Measurements from ENCODE around the gene YARS1. TPM values are rescaled to one million over a fixed set of nuclear protein-coding genes. Genes with fewer than 3 reads are reported as not detected.

YARS1 gene
- total and polyA plus RNA-seq, 2 of the 13 experiments (the other 11 are each of a cell fraction or from before 2014, with no cell fraction given): 50.1 to 113 TPM

DNA sequence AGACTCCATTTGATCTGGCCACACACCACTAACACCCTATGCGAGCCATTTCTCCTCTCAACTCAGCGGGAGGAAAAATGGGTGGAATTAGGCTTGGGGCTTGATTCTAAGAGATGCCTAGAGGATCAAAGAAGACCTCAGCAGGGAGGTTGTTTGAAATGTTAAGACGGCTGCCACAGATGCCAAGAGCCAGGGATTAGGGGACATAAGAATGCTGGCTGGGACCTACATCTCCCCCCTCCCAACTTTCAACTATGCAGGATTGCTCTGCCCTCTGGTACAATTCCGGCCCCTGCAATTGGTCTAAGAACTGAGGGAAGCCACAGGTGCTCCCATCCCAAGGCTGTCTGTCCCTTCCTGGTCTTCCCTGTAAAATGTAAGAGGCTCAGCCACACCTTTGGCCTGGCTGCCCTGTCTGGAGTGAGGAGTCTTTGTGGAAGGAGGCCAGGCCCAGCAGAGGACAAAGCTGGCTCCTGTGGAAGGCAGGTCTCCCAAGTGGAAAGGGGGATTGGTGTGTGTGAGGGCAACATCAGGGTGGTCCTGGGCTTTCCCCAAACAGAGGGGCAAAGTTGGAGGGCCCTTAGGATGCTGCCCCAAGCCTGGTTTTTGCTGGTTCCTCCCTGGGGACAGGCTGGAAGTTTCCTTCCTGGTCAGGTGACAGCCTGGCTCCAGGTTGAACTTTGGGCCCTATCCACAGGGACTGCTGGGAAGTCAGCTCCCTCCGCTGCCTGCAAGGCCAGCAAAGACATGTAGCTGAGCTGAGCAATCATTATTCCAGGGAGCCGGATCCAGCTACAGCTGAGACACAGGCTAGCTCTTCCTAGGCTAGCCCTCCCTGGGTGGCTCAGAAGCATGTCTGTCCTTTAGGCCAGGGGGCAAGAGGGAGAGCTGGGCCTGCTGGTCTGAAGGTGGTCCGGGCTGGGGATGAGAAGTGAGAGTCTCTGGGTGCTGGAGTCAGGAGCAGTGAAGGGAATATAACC lies 80.1 kb downstream of the YARS1 start (continued):
- TF ChIP-seq ZNF775 (CRISPR knock-in tag; IDR thresholded peaks at IDR 0.05; ENCODE audit: borderline replicate concordance) (peak; percentile 73; the same call in 1 of the 2 replicates), SRSF1 (optimal IDR thresholded peaks at IDR 0.05; ENCODE audit: low read depth, low read length) (no peak), DR1 (CRISPR knock-in tag; IDR thresholded peaks at IDR 0.05) (0 out of 2 replicates have a peak, but pooled peaks have one; percentile 27), RAD21 (CRISPR knock-in tag; IDR thresholded peaks at IDR 0.05) (peak; percentile 48), KAT7 (CRISPR knock-in tag; IDR thresholded peaks at IDR 0.05; ENCODE audit: borderline replicate concordance) (peak; percentile 53; the same call in 1 of the 2 replicates), NR2C2 (CRISPR knock-in tag; IDR thresholded peaks at IDR 0.05; ENCODE audit: borderline replicate concordance) (peak; percentile 55), ARNTL (CRISPR knock-in tag; IDR thresholded peaks at IDR 0.05) (peak; percentile 80; the same call in 1 of the 2 replicates), MLLT10 (CRISPR knock-in tag; IDR thresholded peaks at IDR 0.05) (no peak), ISL2 (CRISPR knock-in tag; IDR thresholded peaks at IDR 0.05) (peak; percentile 63; the same call in 1 of the 2 replicates), ZSCAN20 (CRISPR knock-in tag; IDR thresholded peaks at IDR 0.05; ENCODE audit: borderline replicate concordance) (no peak), ZNF383 (CRISPR knock-in tag; IDR thresholded peaks at IDR 0.05; ENCODE audit: borderline replicate concordance) (peak; percentile 82; the same call in 1 of the 2 replicates), ERF (CRISPR knock-in tag; IDR thresholded peaks at IDR 0.05) (peak; percentile 90), ZNF761 (CRISPR knock-in tag; conservative IDR thresholded peaks at IDR 0.05) (peak; percentile 88), FOXA1 (IDR thresholded peaks at IDR 0.05) (no peak), FOXA1 (CRISPR knock-in tag; IDR thresholded peaks at IDR 0.05) (0 out of 2 replicates have a peak, but pooled peaks have one; percentile 28), CBX5 (CRISPR knock-in tag; IDR thresholded peaks at IDR 0.05; ENCODE audit: borderline replicate concordance) (peak; percentile 74; the same call in 1 of the 2 replicates)
- TF ChIP-seq, protein P1, sequence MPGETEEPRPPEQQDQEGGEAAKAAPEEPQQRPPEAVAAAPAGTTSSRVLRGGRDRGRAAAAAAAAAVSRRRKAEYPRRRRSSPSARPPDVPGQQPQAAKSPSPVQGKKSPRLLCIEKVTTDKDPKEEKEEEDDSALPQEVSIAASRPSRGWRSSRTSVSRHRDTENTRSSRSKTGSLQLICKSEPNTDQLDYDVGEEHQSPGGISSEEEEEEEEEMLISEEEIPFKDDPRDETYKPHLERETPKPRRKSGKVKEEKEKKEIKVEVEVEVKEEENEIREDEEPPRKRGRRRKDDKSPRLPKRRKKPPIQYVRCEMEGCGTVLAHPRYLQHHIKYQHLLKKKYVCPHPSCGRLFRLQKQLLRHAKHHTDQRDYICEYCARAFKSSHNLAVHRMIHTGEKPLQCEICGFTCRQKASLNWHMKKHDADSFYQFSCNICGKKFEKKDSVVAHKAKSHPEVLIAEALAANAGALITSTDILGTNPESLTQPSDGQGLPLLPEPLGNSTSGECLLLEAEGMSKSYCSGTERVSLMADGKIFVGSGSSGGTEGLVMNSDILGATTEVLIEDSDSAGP (CRISPR knock-in tag; IDR thresholded peaks at IDR 0.05; ENCODE audit: borderline replicate concordance): peak; percentile 78; the same call in 1 of the 2 replicates
- TF ChIP-seq, protein P2, sequence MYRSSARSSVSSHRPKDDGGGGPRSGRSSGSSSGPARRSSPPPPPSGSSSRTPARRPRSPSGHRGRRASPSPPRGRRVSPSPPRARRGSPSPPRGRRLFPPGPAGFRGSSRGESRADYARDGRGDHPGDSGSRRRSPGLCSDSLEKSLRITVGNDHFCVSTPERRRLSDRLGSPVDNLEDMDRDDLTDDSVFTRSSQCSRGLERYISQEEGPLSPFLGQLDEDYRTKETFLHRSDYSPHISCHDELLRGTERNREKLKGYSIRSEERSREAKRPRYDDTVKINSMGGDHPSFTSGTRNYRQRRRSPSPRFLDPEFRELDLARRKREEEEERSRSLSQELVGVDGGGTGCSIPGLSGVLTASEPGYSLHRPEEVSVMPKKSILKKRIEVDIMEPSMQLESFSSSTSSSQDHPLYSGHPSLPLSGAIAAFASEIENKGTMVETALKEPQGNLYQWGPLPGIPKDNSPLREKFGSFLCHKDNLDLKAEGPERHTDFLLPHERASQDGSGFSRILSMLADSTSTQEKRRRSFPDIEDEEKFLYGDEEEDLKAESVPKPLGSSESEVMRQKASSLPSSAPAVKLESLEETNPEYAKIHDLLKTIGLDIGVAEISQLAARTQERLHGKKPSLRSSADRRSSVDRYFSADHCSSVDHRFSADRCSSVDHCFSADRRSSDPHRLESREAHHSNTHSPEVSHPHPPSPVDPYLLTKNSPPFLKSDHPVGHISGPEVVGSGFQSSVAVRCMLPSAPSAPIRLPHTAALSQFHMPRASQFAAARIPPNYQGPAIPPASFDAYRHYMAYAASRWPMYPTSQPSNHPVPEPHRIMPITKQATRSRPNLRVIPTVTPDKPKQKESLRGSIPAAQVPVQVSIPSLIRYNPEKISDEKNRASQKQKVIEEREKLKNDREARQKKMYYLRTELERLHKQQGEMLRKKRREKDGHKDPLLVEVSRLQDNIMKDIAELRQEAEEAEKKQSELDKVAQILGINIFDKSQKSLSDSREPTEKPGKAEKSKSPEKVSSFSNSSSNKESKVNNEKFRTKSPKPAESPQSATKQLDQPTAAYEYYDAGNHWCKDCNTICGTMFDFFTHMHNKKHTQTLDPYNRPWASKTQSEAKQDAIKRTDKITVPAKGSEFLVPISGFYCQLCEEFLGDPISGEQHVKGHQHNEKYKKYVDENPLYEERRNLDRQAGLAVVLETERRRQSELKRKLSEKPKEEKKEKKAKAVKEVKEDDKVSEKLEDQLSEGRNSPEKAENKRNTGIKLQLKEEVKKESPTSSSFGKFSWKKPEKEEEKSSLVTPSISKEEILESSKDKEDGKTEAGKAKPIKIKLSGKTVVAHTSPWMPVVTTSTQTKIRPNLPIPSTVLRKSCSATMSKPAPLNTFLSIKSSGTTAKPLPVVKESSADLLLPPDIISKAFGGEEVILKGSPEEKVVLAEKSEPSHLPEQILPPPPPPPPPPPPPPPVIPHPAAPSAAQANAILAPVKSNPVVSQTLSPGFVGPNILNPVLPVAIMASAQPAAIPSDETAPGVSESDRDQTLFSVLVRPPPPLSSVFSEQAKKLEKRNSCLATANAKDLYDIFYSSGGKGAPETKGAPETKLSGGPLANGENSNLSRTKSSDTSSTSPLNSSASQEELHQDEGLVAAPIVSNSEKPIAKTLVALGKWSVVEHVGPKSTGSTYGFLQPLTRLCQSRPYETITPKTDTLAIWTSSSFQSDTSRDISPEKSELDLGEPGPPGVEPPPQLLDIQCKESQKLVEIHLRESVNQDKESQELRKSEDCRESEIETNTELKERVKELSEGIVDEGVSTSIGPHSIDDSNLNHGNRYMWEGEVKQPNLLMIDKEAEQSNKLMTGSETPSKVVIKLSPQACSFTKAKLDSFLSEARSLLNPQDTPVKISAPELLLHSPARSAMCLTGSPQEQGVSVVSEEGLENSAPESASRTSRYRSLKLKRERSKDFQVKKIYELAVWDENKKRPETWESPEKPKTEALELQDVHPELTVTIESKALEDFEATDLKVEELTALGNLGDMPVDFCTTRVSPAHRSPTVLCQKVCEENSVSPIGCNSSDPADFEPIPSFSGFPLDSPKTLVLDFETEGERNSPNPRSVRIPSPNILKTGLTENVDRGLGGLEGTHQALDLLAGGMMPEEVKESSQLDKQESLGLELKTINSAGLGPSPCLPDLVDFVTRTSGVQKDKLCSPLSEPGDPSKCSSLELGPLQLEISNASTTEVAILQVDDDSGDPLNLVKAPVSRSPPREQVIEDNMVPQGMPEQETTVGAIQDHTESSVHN (CRISPR knock-in tag; IDR thresholded peaks at IDR 0.05): peak; percentile 66; the same call in 1 of the 2 replicates

Measured in HepG2 (cell line).